Embryonic facial prominence (tissue), 1 donor: ENCODE data around the gene ERBIN.
"Not testable (repeated sequence)": the region's sequence is repeated elsewhere in the genome, so short reads cannot be mapped to it uniquely, and the experiment has no call there.

Experiments
- DNase-seq: peaks from one replicate; pipeline ENCODE4 v3.0.0-alpha.2; 2016; ENCODE audit errors: extremely low spot score

The ERBIN gene, protein sequence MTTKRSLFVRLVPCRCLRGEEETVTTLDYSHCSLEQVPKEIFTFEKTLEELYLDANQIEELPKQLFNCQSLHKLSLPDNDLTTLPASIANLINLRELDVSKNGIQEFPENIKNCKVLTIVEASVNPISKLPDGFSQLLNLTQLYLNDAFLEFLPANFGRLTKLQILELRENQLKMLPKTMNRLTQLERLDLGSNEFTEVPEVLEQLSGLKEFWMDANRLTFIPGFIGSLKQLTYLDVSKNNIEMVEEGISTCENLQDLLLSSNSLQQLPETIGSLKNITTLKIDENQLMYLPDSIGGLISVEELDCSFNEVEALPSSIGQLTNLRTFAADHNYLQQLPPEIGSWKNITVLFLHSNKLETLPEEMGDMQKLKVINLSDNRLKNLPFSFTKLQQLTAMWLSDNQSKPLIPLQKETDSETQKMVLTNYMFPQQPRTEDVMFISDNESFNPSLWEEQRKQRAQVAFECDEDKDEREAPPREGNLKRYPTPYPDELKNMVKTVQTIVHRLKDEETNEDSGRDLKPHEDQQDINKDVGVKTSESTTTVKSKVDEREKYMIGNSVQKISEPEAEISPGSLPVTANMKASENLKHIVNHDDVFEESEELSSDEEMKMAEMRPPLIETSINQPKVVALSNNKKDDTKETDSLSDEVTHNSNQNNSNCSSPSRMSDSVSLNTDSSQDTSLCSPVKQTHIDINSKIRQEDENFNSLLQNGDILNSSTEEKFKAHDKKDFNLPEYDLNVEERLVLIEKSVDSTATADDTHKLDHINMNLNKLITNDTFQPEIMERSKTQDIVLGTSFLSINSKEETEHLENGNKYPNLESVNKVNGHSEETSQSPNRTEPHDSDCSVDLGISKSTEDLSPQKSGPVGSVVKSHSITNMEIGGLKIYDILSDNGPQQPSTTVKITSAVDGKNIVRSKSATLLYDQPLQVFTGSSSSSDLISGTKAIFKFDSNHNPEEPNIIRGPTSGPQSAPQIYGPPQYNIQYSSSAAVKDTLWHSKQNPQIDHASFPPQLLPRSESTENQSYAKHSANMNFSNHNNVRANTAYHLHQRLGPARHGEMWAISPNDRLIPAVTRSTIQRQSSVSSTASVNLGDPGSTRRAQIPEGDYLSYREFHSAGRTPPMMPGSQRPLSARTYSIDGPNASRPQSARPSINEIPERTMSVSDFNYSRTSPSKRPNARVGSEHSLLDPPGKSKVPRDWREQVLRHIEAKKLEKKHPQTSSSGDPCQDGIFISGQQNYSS (N-terminal part only)

DNA sequence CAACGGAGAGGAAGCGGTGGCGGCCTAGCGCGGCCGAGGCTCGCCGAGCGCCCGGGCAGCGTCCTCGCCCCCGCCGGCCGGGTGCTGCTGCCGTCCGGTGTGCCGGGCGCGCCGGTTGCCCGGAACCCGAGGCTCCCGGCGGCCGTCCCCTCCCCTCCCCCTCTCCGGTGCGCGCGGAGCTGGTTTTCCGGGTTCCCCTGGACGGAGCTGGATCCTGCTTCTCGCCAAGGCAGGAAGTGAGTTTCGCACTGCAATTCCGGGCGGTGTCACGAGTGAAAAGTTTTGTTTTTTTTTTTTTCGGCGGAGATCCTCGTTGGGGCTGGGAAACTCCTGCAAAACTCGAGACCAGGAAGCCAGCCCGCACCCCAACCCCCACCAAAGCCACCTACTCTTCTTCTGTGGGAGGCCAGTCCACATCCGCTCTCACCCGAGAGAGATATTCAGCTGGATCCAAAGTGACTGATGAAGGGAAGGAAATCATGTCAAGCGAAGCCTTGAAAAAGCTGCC lies at the start of gene ERBIN:
Gene ERBIN (plus strand): TSS at position 300 of the 508 bp plus-strand sequence. CDS start 66,144 bp downstream, outside the sequence.
- no peak for DNase-seq

DNA sequence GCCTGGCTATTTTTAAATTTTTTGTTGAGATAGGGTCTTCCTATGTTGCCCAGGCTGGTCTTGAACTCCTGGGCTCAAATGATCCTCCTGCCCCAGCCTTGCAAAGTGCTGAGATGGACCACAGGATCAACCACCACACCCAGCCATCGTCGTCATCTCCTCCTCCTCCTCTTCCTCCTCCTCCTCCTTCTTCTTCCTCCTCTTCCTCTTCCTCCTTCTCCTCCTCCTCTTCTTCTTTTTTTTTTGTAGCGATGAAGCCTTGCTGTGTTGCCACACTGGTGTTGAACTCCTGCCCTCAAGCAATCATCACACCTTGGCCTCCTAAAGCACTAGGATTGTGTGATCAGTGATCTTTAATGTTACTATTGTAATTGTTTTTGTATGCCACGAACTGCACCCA lies 49.4 kb upstream of the ERBIN start:
- DNase-seq: no peak

DNA sequence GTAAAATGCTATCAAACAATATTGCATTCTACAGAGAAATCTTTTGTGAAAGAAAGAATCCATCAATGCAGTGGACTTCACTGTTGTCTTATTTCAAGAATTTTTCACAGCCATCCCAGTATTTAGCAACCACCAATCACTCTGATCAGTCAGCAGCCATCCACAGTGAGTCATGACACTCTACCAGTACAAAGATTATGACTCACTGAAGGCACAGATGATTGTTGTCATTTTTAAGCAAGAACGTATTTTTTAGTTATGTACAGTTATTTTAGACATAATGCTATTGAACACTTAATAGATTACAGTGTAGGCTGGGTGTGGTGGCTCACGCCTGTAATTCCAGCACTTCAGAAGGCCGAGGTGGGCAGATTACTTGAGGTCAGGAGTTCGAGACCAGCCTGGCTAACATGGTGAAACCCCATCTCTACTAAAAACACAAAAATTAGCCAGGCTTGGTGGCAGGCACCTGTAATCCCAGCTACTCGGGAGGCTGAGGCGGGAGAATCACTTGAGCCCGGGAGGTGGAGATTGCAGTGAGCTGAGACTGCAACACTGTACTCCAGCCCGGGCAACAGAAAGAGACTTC lies 46.6 kb upstream of the ERBIN start:
- not testable (repeated sequence) for DNase-seq

- no peak for DNase-seq
Measured at GRCh38 chr5:65880496-65881072, 45.8 kb upstream of the ERBIN start.

- no peak for DNase-seq
Measured at GRCh38 chr5:65882278-65882677, 44.1 kb upstream of the ERBIN start.

- no peak for DNase-seq
Measured at GRCh38 chr5:65883461-65883860, 42.9 kb upstream of the ERBIN start.

DNA sequence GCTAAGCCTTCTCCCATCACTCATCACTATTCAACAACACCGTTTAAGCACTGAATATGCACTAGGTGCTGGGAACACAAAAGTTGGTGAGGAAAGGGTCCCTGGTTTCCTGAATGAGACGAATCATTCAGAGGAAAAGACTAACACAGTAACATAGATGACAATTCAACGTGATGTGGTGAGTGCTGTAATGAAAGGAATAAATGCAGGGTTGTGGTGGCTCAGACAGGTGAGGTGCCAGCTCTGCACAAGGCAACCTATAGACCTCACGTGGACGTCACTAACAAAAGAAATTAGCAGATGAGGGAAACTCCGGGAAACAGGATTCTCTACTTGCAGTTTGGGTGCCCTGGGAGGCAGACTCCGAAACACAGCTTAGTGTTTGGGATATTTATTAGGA lies 40.0 kb upstream of the ERBIN start:
- no peak for DNase-seq

GRCh38 chr5:65892024-65892423 lies 34.4 kb upstream of the ERBIN start:
- DNase-seq: not testable (repeated sequence)

GRCh38 chr5:65892801-65893200 lies 33.6 kb upstream of the ERBIN start:
- no peak for DNase-seq

DNA sequence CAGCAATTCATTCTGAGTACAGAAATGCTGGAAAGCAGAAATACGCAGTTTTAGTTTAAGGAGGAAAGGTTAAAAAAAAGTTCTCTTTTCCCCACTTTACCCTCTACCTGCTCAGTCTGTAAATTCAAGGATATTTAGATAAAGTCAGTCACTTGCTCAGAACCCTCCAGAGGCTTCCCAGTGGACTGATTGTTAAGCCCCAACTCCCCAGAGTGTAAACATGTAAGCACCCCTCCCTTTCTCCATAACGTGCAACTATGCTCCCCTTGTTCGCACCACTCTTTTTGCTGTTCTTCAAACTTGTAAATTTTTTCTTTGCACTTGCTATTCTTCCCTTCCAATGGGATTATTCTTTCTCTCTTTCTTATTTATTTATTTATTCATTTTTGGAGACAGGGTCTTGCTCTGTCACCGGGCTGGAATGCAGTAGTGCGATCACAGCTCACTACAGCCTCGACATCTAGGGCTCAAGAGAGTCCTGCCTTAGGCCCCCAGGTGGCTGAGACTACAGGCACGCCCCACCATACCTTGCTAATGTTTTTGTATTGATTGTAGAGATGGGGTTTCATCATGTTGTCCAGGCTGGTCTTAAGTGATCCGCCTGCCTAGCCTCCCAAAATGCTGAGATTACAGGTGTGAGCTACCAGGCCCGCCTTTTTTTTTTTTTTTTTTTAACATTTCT lies 32.5 kb upstream of the ERBIN start:
- no peak for DNase-seq

DNA sequence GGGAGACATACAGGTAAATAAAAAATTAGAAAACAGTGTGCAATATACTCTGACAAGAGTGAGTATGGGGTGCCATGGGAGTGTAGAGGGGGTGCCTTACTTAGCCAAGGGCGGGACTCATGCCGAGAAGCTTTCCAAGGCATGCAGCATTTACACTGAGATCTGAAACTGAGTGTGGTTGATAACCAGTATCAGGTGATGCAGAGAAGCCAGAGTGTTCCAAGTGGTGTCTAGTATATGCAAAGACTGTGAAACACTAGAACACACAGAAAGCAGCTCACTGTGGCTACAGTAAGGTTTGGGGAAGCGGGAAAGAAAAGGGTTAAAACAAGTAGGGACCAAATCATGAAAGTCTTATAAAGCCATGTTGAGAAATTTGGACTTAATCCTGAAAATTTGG lies 30.5 kb upstream of the ERBIN start:
- DNase-seq: no peak

- no peak for DNase-seq
Measured at GRCh38 chr5:65900746-65901145, 25.6 kb upstream of the ERBIN start.

- DNase-seq: no peak
Measured at GRCh38 chr5:65902104-65902503, 24.3 kb upstream of the ERBIN start.

- DNase-seq: no peak
Measured at GRCh38 chr5:65903581-65903980, 22.8 kb upstream of the ERBIN start.

DNA sequence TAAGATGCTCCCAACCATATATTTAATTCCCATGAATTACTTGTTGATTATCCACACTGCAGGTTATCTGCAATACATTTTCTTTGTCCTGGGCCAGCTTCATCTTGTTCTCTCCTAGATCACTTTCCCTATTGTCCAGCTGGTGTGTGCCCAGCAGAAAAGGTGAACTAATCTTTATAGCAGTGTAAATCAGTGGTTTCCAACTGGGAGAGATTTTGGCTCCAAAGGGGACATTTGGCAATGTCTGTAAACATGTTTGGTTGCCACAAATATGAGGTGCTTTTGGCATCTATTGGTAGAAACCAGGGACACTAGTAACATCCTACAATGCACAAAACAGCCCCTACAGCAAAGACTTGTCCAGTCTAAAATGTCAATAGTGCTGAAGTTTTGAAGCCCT lies 20.1 kb upstream of the ERBIN start:
- no peak for DNase-seq

DNA sequence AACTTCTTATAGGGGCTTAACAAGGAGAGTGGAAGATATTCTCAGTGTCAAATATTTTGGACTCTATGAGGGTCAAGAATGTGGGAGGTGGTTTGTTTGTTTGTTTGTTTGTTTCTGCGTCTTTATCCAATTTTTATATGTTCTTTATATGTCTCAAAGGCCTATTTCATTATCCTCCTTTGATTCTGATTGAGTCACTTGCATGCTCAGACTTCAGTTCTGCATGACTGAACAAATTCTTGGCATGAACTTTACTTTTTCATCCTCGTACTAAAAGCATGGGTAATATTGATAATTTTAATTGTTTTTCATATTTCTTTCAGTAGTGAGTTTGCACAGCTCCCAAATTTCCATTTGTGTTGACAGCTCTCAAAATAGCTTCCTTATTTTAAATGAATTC lies 19.2 kb upstream of the ERBIN start:
- DNase-seq: no peak

DNA sequence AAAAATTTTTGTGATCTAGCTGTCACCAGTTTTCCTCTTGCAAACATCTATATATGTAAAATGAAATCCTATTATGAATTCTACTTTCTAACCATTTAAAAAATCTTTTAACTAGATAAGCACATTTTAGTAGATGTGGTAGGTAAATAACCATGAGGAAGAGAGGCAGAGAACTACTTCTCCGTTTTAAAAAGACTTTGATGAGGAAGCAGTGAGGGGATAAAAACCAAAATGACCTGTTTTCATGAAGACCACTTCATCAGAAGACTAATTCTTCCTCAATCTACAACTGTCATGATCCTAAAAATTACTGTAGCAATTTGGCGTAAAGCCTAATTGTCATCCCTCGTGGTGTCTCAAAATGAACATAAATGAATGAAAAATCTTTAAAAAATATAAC lies 15.7 kb upstream of the ERBIN start:
- DNase-seq: no peak

GRCh38 chr5:65912311-65912710 lies 14.1 kb upstream of the ERBIN start:
- DNase-seq: no peak

- no peak for DNase-seq
Measured at GRCh38 chr5:65913519-65913918, 12.9 kb upstream of the ERBIN start.

GRCh38 chr5:65914641-65915196 lies 11.7 kb upstream of the ERBIN start:
- DNase-seq: no peak
